CD14-positive monocyte (primary cell): ENCODE measurements around the gene CLCNKA. TPM values are rescaled to one million over a fixed set of nuclear protein-coding genes. Genes with fewer than 3 reads are reported as not detected.
A peak's percentile ranks its signal among the peaks of the same experiment; 100 is the strongest.

Experiments used
- DNase-seq, 3 donors: peaks; one replicate each; pipeline ENCODE4 v3.0.0-alpha.2; 2011 to 2022
- H2AFZ ChIP-seq: 2 replicates; pipeline ENCODE4 v1.6.0; 2012; ENCODE audit warnings: mild to moderate bottlenecking, low read depth, low read length, inconsistent platforms; ENCODE audit not compliant: insufficient read depth, poor library complexity, severe bottlenecking
- H3K27ac ChIP-seq, 2 donors: 1 replicate in 1 of 2; 2 replicates in 1 of 2; pipeline ENCODE4 v1.5.1; 2012 to 2013; ENCODE audit warnings: low read length in 2 of 2, control low read depth in 1 of 2, inconsistent platforms in 1 of 2, low read depth in 1 of 2, mild to moderate bottlenecking in 1 of 2
- H3K27me3 ChIP-seq, 2 donors: one replicate each; pipeline versions ENCODE4 v1.6.0 to v1.6.1; 2011 to 2013; ENCODE audit warnings: low read length in 2 of 2; ENCODE audit not compliant: control insufficient read depth in 2 of 2, insufficient read depth in 2 of 2
- H3K36me3 ChIP-seq, 2 donors: replicated peaks in 1 of 2; 1 replicate in 1 of 2; 2 replicates in 1 of 2; pipeline versions ENCODE4 v1.5.1 to v1.6.1; 2012 to 2013; ENCODE audit warnings: low read length in 2 of 2, control low read depth in 1 of 2, inconsistent platforms in 1 of 2, mild to moderate bottlenecking in 1 of 2; ENCODE audit not compliant: insufficient read depth in 2 of 2, control insufficient read depth in 1 of 2
- H3K4me1 ChIP-seq, 2 donors: 1 replicate in 1 of 2; 2 replicates in 1 of 2; pipeline versions ENCODE4 v1.5.1 to v1.6.1; 2012 to 2013; ENCODE audit warnings: low read length in 2 of 2, control low read depth in 1 of 2, inconsistent platforms in 1 of 2, mild to moderate bottlenecking in 1 of 2, moderate library complexity in 1 of 2; ENCODE audit not compliant: insufficient read depth in 2 of 2, control insufficient read depth in 1 of 2
- H3K4me2 ChIP-seq: replicated peaks from 2 replicates; pipeline ENCODE3; 2012; ENCODE audit warnings: low read length, moderate library complexity, mild to moderate bottlenecking; ENCODE audit not compliant: poor library complexity, severe bottlenecking; ENCODE audit errors: extremely low read depth
- H3K4me3 ChIP-seq, 3 experiments: fragments of 200-600 bp in 1 of 3; sonication (generic) in 1 of 3; replicated peaks in 1 of 3; 1 replicate in 2 of 3; 2 replicates in 1 of 3; pipeline ENCODE4 v1.5.1; 2011 to 2013; ENCODE audit warnings: low read length in 3 of 3, mild to moderate bottlenecking in 3 of 3, control low read depth in 2 of 3, low read depth in 2 of 3, inconsistent platforms in 1 of 3, moderate library complexity in 1 of 3
- H3K79me2 ChIP-seq: 2 replicates; pipeline ENCODE4 v1.6.0; 2012; ENCODE audit warnings: mild to moderate bottlenecking, control low read depth, inconsistent platforms, low read length, moderate library complexity; ENCODE audit not compliant: insufficient read depth
- H3K9ac ChIP-seq: 2 replicates; pipeline ENCODE4 v1.6.0; 2017; ENCODE audit warnings: low read length, mild to moderate bottlenecking; ENCODE audit not compliant: insufficient read depth, poor library complexity, severe bottlenecking
- H3K9me3 ChIP-seq, 2 donors: replicated peaks in 1 of 2; 1 replicate in 1 of 2; 2 replicates in 1 of 2; pipeline versions ENCODE4 v1.5.1 to v1.6.1; 2012 to 2013; ENCODE audit warnings: low read length in 2 of 2, control low read depth in 1 of 2; ENCODE audit not compliant: control insufficient read depth in 1 of 2, insufficient read depth in 1 of 2
- H4K20me1 ChIP-seq: 2 replicates; pipeline ENCODE4 v1.6.0; 2012; ENCODE audit warnings: mild to moderate bottlenecking, low read length, control low read depth, moderate library complexity; ENCODE audit not compliant: insufficient read depth
- H3K27ac Mint-ChIP-seq, 7 donors: one replicate each; pipeline ENCODE4 v1.8.0; 2020; ENCODE audit warnings: mild to moderate bottlenecking in 7 of 7, mixed read lengths in 7 of 7, moderate library complexity in 6 of 7, inconsistent platforms in 2 of 7
- H3K27me3 Mint-ChIP-seq, 3 donors: one replicate each; pipeline ENCODE4 v1.8.0; 2021 to 2022; ENCODE audit warnings: low read depth in 3 of 3, mild to moderate bottlenecking in 3 of 3, mixed read lengths in 3 of 3, moderate library complexity in 3 of 3, inconsistent platforms in 1 of 3
- H3K36me3 Mint-ChIP-seq, 2 donors: one replicate each; pipeline ENCODE4 v1.8.0; 2020; ENCODE audit warnings: mixed read lengths in 2 of 2, inconsistent platforms in 1 of 2, mild to moderate bottlenecking in 1 of 2
- H3K4me1 Mint-ChIP-seq: one replicate; pipeline ENCODE4 v1.8.0; 2020; ENCODE audit warnings: mild to moderate bottlenecking, mixed read lengths
- H3K4me3 Mint-ChIP-seq, 2 donors: one replicate each; pipeline ENCODE4 v1.8.0; 2020; ENCODE audit warnings: mild to moderate bottlenecking in 2 of 2, mixed read lengths in 2 of 2, moderate library complexity in 1 of 2
- H3K9me3 Mint-ChIP-seq, 7 donors: one replicate each; pipeline ENCODE4 v1.8.0; 2020 to 2022; ENCODE audit warnings: mixed read lengths in 7 of 7, mild to moderate bottlenecking in 6 of 7, moderate library complexity in 6 of 7, inconsistent platforms in 2 of 7
- WGBS: methylation state at CpG from one replicate; pipeline ENCODE4 v1.1.5; 2013; ENCODE audit warnings: missing lambda C conversion rate; ENCODE audit not compliant: insufficient coverage; 5-methylcytosine and 5-hydroxymethylcytosine counted together
- intact Hi-C, 2 donors: fragments of 100-400 bp; cut with micrococcal nuclease; formaldehyde crosslinking; loops; one replicate each; pipeline versions ENCODE4 v1.15.0 to v1.15.1; 2023
- polyA plus RNA-seq, 3 donors: library from polyadenylated mRNA; depleted of rRNA in 1 of 3; unstranded in 2 of 3; stranded (reverse) in 1 of 3; fragments of 300-500 nt in 2 of 3; fragments of >200 nt in 1 of 3; fragmentation: Illumina TruSeq in 2 of 3; gene quantifications; 1 replicate in 2 of 3; 2 replicates in 1 of 3; pipeline ENCODE4 v1.2.3, GENCODE V29; 2012 to 2021
- TF ChIP-seq, protein P1 (sequence below): fragments of 200-600 bp; IDR thresholded peaks from one replicate; pipeline ENCODE4 v1.8.0; 2022; ENCODE audit warnings: antibody characterized with exemption, mild to moderate bottlenecking

The CLCNKA gene
- polyA plus RNA-seq, 3 donors: 0.07 TPM; not detected in 2

DNA sequence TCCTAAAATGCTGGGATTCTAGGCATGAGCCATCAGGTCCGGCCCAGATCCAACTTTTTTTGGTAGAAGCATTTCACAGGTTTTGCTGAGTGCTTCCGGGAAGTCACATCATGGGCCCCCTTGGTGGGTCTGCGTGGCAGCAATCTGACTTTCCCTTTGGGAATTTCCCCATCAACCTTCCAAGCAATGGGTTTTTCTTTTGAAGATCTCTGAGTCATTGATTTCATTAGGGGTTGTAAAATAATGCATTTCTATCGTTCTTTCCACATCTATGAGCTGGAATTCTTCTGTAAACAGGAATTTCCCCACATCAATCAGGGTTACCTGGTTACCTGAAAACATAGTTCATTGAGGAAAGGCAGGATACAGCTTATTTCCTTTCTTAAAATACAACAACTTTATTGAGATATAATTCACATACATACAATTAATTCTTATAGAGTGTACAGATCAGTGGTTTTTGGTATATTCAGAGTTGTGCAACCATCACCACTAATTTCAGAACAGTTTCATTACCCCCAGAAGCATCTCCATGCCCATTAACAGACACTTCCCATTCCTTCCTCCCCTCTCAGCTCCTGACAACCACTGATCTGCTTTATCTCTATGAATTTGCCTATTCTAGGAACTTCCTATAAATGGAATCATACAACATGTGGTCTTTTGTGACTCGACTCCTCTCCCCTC lies 36.1 kb upstream of the CLCNKA start:
- 51% methylated on average over 4 of the region's 5 CpGs for WGBS
- Histone ChIP-seq H3K4me1 (peaks cover 7 to 8% of the 10 kb centered on the region in 2 donors), H3K9me3 (no peaks in the 10 kb centered on the region), H3K27me3 (no peaks in the 10 kb centered on the region), H3K79me2 (no peaks in the 10 kb centered on the region), H3K27ac (no peak overlapping the region), H2AFZ (no peak overlapping the region), H4K20me1 (no peaks in the 10 kb centered on the region), H3K36me3 (no peaks in the 10 kb centered on the region), H3K4me3 (no peak overlapping the region), H3K4me2 (no peak overlapping the region), H3K9ac (no peak overlapping the region)
- Mint-ChIP-seq H3K27ac (no peak overlapping the region), H3K27me3 (peaks cover 0 to 4% (median 2%) of the 10 kb centered on the region in 3 donors), H3K4me1 (peaks cover 13% of the 10 kb centered on the region), H3K9me3 (peaks cover 0 to 8% (median 2%) of the 10 kb centered on the region in 7 donors), H3K36me3 (no peaks in the 10 kb centered on the region), H3K4me3 (no peak overlapping the region)
- intact Hi-C loops: no loop called here
- TF ChIP-seq, protein P1, sequence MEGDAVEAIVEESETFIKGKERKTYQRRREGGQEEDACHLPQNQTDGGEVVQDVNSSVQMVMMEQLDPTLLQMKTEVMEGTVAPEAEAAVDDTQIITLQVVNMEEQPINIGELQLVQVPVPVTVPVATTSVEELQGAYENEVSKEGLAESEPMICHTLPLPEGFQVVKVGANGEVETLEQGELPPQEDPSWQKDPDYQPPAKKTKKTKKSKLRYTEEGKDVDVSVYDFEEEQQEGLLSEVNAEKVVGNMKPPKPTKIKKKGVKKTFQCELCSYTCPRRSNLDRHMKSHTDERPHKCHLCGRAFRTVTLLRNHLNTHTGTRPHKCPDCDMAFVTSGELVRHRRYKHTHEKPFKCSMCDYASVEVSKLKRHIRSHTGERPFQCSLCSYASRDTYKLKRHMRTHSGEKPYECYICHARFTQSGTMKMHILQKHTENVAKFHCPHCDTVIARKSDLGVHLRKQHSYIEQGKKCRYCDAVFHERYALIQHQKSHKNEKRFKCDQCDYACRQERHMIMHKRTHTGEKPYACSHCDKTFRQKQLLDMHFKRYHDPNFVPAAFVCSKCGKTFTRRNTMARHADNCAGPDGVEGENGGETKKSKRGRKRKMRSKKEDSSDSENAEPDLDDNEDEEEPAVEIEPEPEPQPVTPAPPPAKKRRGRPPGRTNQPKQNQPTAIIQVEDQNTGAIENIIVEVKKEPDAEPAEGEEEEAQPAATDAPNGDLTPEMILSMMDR: no peak
- DNase-seq: peak; percentile 10 to 74 (median 11)

DNA sequence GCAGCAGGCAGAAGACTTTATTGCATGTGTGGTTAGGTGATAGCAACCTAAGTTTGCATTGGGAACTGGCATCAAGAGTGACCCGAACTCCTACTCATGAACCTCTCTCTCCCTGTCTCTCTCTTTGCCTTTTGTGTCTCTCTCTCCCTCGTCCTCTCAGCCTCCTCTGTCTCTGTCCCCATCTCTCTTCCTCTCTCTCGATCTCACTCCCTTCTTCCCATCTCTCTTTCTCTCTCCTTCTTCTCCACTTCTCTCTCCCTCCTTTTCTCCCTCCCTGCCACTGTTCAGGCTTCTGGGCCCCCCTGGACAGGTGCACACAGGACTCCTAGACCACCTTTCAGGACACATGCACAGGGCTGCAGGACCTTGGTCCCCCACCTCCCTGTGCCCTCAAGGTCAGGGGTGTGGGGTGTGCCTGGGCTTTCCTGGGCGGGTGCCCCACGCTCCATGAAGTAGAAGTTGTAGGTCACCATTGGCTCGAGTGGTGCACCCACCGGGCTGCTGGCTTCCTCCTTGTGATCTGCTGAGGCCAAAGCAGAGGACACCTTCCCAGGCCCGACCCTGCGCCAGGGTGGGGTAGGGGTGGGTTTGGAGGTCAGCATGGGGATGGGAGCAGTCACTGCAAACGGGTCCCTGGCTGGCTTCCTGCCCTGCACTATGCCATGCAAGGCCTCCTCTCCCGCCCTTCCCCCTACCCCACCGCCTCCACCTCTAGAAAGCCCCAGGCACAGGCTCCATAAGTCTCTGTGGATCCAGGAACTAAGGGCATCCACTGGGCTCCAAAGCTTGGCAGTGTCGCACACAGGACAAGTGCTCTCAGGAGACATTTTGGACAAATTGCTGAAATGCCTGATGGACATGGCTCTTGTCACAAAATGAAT lies 32.7 kb upstream of the CLCNKA start:
- Mint-ChIP-seq H3K27me3 (peaks cover 0 to 4% (median 2%) of the 10 kb centered on the region in 3 donors), H3K36me3 (no peaks in the 10 kb centered on the region), H3K9me3 (peaks cover 0 to 2% (median 0%) of the 10 kb centered on the region in 7 donors), H3K27ac (peak overlapping the region in 1 of 7 donors; percentile 63), H3K4me1 (peaks cover 10% of the 10 kb centered on the region), H3K4me3 (no peak overlapping the region)
- Histone ChIP-seq H3K27ac (no peak overlapping the region), H3K36me3 (no peaks in the 10 kb centered on the region), H3K79me2 (no peaks in the 10 kb centered on the region), H3K9me3 (no peaks in the 10 kb centered on the region), H3K9ac (no peak overlapping the region), H3K4me3 (no peak overlapping the region), H3K27me3 (no peaks in the 10 kb centered on the region), H3K4me2 (no peak overlapping the region), H2AFZ (no peak overlapping the region), H4K20me1 (no peaks in the 10 kb centered on the region), H3K4me1 (peaks cover 7 to 8% of the 10 kb centered on the region in 2 donors)
- TF ChIP-seq, protein P1: no peak
- intact Hi-C loops: no loop called here
- DNase-seq: no peak
- WGBS: 79% methylated on average over 5 of the region's 13 CpGs
